GM21528 (cell line): ENCODE measurements around the gene GPC6.

Experiments used
- ATAC-seq: cut with Tn5 transposase; IDR thresholded peaks from one replicate; pipeline ENCODE4 v1.9.1; 2021; ENCODE audit warnings: mild to moderate bottlenecking, moderate library complexity; ENCODE audit not compliant: unreplicated experiment, low FRiP score

The GPC6 gene

GRCh38 chr13:94322925-94323763 lies 1096.5 kb downstream of the GPC6 start:
- no peak for ATAC-seq

GRCh38 chr13:94323764-94324758 lies 1097.5 kb downstream of the GPC6 start:
- ATAC-seq, result no peak

GRCh38 chr13:94324767-94325540 lies 1098.3 kb downstream of the GPC6 start:
- no peak for ATAC-seq

- ATAC-seq, result no peak
Observed at GRCh38 chr13:94325650-94326049, 1099.0 kb downstream of the GPC6 start.

GRCh38 chr13:94327318-94327717 lies 1100.7 kb downstream of the GPC6 start:
- ATAC-seq, result peak; percentile 97

GRCh38 chr13:94328381-94329041 lies 1101.9 kb downstream of the GPC6 start:
- no peak for ATAC-seq

GRCh38 chr13:94329277-94329676 lies 1102.7 kb downstream of the GPC6 start:
- ATAC-seq, result no peak

GRCh38 chr13:94329754-94330551 lies 1103.3 kb downstream of the GPC6 start:
- no peak for ATAC-seq

- ATAC-seq, result no peak
Observed at GRCh38 chr13:94330552-94331071, 1104.0 kb downstream of the GPC6 start.

- ATAC-seq, result no peak
Observed at GRCh38 chr13:94331281-94331680, 1104.7 kb downstream of the GPC6 start.

GRCh38 chr13:94332359-94333096 lies 1105.9 kb downstream of the GPC6 start:
- no peak for ATAC-seq

- no peak for ATAC-seq
Observed at GRCh38 chr13:94333131-94333820, 1106.7 kb downstream of the GPC6 start.

GRCh38 chr13:94335761-94336526 lies 1109.3 kb downstream of the GPC6 start:
- no peak for ATAC-seq

GRCh38 chr13:94339116-94339687 lies 1112.6 kb downstream of the GPC6 start:
- ATAC-seq, result no peak

- no peak for ATAC-seq
Observed at GRCh38 chr13:94342436-94343242, 1116.0 kb downstream of the GPC6 start.

GRCh38 chr13:94343243-94343585 lies 1116.6 kb downstream of the GPC6 start:
- no peak for ATAC-seq
